Motor neuron (in vitro differentiated cells): ENCODE measurements around the gene ZBTB40. TPM values are rescaled to one million over a fixed set of nuclear protein-coding genes. Genes with fewer than 3 reads are reported as not detected.

Experiments used
- ATAC-seq, 8 experiments: fragments of 200-7000 bp; cut with Tn5 transposase; replicated peaks in 6 of 8; 2 replicates each; pipeline ENCODE4 v1.8.0; 2021; ENCODE audit warnings: mild to moderate bottlenecking in 8 of 8, moderate library complexity in 8 of 8
- H3K27ac ChIP-seq, 2 donors: fragments of 250-450 bp; sonication (Bioruptor Pico); 2 replicates each; pipeline ENCODE4 v1.9.0; 2021; ENCODE audit warnings: antibody characterized with exemption in 2 of 2, mild to moderate bottlenecking in 2 of 2, moderate library complexity in 1 of 2
- H3K4me1 ChIP-seq, 2 donors: fragments of 250-450 bp; sonication (Bioruptor Pico); replicated peaks in 1 of 2; 2 replicates each; pipeline ENCODE4 v1.6.1; 2021; ENCODE audit warnings: antibody characterized with exemption in 2 of 2, mild to moderate bottlenecking in 2 of 2, moderate library complexity in 1 of 2
- H3K4me3 ChIP-seq, 5 donors: fragments of 250-450 bp; sonication (Bioruptor Pico); 2 replicates each; pipeline ENCODE4 v1.9.0; 2021; ENCODE audit warnings: antibody characterized with exemption in 5 of 5, mild to moderate bottlenecking in 5 of 5, moderate library complexity in 4 of 5
- WGBS, 10 experiments: fragments of 450-650 bp; shearing (Covaris generic); methylation state at CpG; one replicate each; pipeline ENCODE4 v1.0.0; 2022; 5-methylcytosine and 5-hydroxymethylcytosine counted together
- in situ Hi-C, 9 experiments: fragments of 400-800 bp; cut with MboI; loops; one replicate each; pipeline ENCODE4 v1.15.0; 2021; ENCODE audit warnings: low sequenced_read_pairs in 9 of 9, low pct_unique_long_range_greater_than_20kb in 2 of 9; ENCODE audit not compliant: unreplicated experiment in 9 of 9
- total RNA-seq, 8 experiments: library from RNA; unstranded; fragments of 300-600 nt; gene quantifications; 2 replicates each; pipeline versions ENCODE4 v1.2.3 to v1.2.4, GENCODE V29; 2022

Gene ZBTB40
- total RNA-seq, 8 experiments from 2014 or later, result 7.5 to 19.5 (median 12.1) TPM

- in situ Hi-C loops, result no loop called here
- no peak overlapping the region for H3K27ac ChIP-seq
- H3K4me3 ChIP-seq, result no peak overlapping the region
- H3K4me1 ChIP-seq, result peaks cover 12 to 14% of the 10 kb centered on the region in 2 donors
- peak in 5 of 8 experiments; percentile 48 to 67 (median 60) for ATAC-seq
- 2 to 67% (median 25%) methylated on average over 1 to 10 of the region's 12 CpGs; no CpG with 5 or more reads in 3 of the 10 experiments for WGBS, 10 experiments
Measured at GRCh38 chr1:22547818-22548462, 96.3 kb downstream of the ZBTB40 start.

- no peak overlapping the region for H3K4me3 ChIP-seq
- H3K27ac ChIP-seq, result no peak overlapping the region
- in situ Hi-C loops, result no loop called here
- 48 to 80% (median 73%) methylated on average over 2 to 7 of the region's 11 CpGs; no CpG with 5 or more reads in 6 of the 10 experiments for WGBS, 10 experiments
- no peak for ATAC-seq
- peaks cover 22 to 26% of the 10 kb centered on the region in 2 donors for H3K4me1 ChIP-seq
Measured at GRCh38 chr1:22550021-22550420, 98.4 kb downstream of the ZBTB40 start.

- Histone ChIP-seq H3K27ac (no peak overlapping the region), H3K4me1 (peaks cover 30 to 38% of the 10 kb centered on the region in 2 donors), H3K4me3 (no peak overlapping the region)
- 63 to 100% (median 92%) methylated on average over 1 to 8 of the region's 17 CpGs; no CpG with 5 or more reads in 4 of the 10 experiments for WGBS, 10 experiments
- no peak for ATAC-seq
- in situ Hi-C loops, result no loop called here
Measured at GRCh38 chr1:22551591-22551990, 99.9 kb downstream of the ZBTB40 start.

- no peak overlapping the region for H3K4me3 ChIP-seq
- WGBS, 10 experiments, result 0 to 83% (median 40%) methylated on average over 1 to 2 of the region's 5 CpGs; no CpG with 5 or more reads in 7 of the 10 experiments
- H3K27ac ChIP-seq, result no peak overlapping the region
- H3K4me1 ChIP-seq, result peaks cover 34 to 42% of the 10 kb centered on the region in 2 donors
- no peak for ATAC-seq
- in situ Hi-C loops, result no loop called here
Measured at GRCh38 chr1:22552021-22552420, 100.4 kb downstream of the ZBTB40 start.

- Histone ChIP-seq H3K27ac (no peak overlapping the region), H3K4me1 (peaks cover 37 to 46% of the 10 kb centered on the region in 2 donors), H3K4me3 (no peak overlapping the region)
- WGBS, 10 experiments, result 0 to 80% (median 61%) methylated on average over 1 to 12 of the region's 18 CpGs; no CpG with 5 or more reads in 1 of the 10 experiments
- peak in 3 of 8 experiments; percentile 19 to 42 (median 22) for ATAC-seq
- in situ Hi-C loops, result no loop called here
Measured at GRCh38 chr1:22553104-22553880, 101.6 kb downstream of the ZBTB40 start.

GRCh38 chr1:22553991-22554522 lies 102.4 kb downstream of the ZBTB40 start:
- peaks cover 31 to 40% of the 10 kb centered on the region in 2 donors for H3K4me1 ChIP-seq
- no peak overlapping the region for H3K27ac ChIP-seq
- 43 to 100% (median 92%) methylated on average over 1 to 6 of the region's 8 CpGs; no CpG with 5 or more reads in 3 of the 10 experiments for WGBS, 10 experiments
- peak in 3 of 8 experiments; percentile 0 to 11 (median 6) for ATAC-seq
- in situ Hi-C loops, result no loop called here
- H3K4me3 ChIP-seq, result no peak overlapping the region

- in situ Hi-C loops, result no loop called here
- Histone ChIP-seq H3K4me1 (peaks cover 31 to 40% of the 10 kb centered on the region in 2 donors), H3K4me3 (no peak overlapping the region), H3K27ac (no peak overlapping the region)
- WGBS, 10 experiments, result 22 to 100% (median 93%) methylated on average over 3 of the region's 3 CpGs; no CpG with 5 or more reads in 7 of the 10 experiments
- no peak for ATAC-seq
Measured at GRCh38 chr1:22555371-22555656, 103.7 kb downstream of the ZBTB40 start.

GRCh38 chr1:22556391-22557104 lies 104.9 kb downstream of the ZBTB40 start:
- in situ Hi-C loops, result no loop called here
- Histone ChIP-seq H3K27ac (peak overlapping the region in 1 of 2 donors; percentile 24), H3K4me1 (peaks cover 31 to 40% of the 10 kb centered on the region in 2 donors), H3K4me3 (no peak overlapping the region)
- peak in 6 of 8 experiments; percentile 13 to 64 (median 53) for ATAC-seq
- WGBS, 10 experiments, result 13 to 47% (median 35%) methylated on average over 3 to 6 of the region's 13 CpGs; no CpG with 5 or more reads in 4 of the 10 experiments

- peak; percentile 18 to 78 (median 48) for ATAC-seq
- Histone ChIP-seq H3K4me3 (no peak overlapping the region), H3K4me1 (peaks cover 31 to 40% of the 10 kb centered on the region in 2 donors), H3K27ac (peak overlapping the region in 1 of 2 donors; percentile 24)
- in situ Hi-C loops, result no loop called here
- WGBS, 10 experiments, result 0 to 80% (median 40%) methylated on average over 2 to 5 of the region's 5 CpGs; no CpG with 5 or more reads in 1 of the 10 experiments
Measured at GRCh38 chr1:22557341-22557950, 105.8 kb downstream of the ZBTB40 start.

GRCh38 chr1:22562584-22563583 lies 111.2 kb downstream of the ZBTB40 start, which contains the start of gene EPHA8:
Gene EPHA8 (plus strand): TSS chr1:22563489. CDS start chr1:22563636, 147 bp downstream.
- Histone ChIP-seq H3K27ac (no peak within 1 kb of the TSS), H3K4me3 (peak within 1 kb of the TSS; percentile 24 to 43 (median 34)), H3K4me1 (peaks cover 21 to 28% of the 10 kb centered on the region in 2 donors)
- 7 to 100% (median 26%) methylated on average over 1 to 21 of the region's 81 CpGs; no CpG with 5 or more reads in 4 of the 10 experiments for WGBS, 10 experiments
- in situ Hi-C loops, result no loop called here
- peak; percentile 60 to 78 (median 66) for ATAC-seq
